Muscle layer of duodenum (tissue), 2 donors: ENCODE measurements around the gene CYSRT1.
A peak's percentile ranks its signal among the peaks of the same experiment; 100 is the strongest.

Source experiments
- H3K27ac ChIP-seq: one replicate; pipeline ENCODE4 v1.7.0; 2013; ENCODE audit warnings: mild to moderate bottlenecking, low read length
- H3K27me3 ChIP-seq: one replicate; pipeline ENCODE4 v1.7.0; 2013; ENCODE audit warnings: low read depth, mild to moderate bottlenecking, control low read depth, low read length
- H3K36me3 ChIP-seq, 2 donors: one replicate each; pipeline ENCODE4 v1.7.0; 2013; ENCODE audit warnings: low read length in 2 of 2, control low read depth in 1 of 2, mild to moderate bottlenecking in 1 of 2; ENCODE audit not compliant: insufficient read depth in 2 of 2, control insufficient read depth in 1 of 2
- H3K4me1 ChIP-seq, 2 donors: one replicate each; pipeline ENCODE4 v1.7.0; 2013; ENCODE audit warnings: low read length in 2 of 2, mild to moderate bottlenecking in 2 of 2, control low read depth in 1 of 2, moderate library complexity in 1 of 2; ENCODE audit not compliant: insufficient read depth in 2 of 2, control insufficient read depth in 1 of 2
- H3K4me3 ChIP-seq, 2 donors: one replicate each; pipeline ENCODE4 v1.7.0; 2013; ENCODE audit warnings: low read length in 2 of 2, low read depth in 1 of 2, mild to moderate bottlenecking in 1 of 2
- H3K9me3 ChIP-seq, 2 donors: one replicate each; pipeline ENCODE4 v1.7.0; 2013; ENCODE audit warnings: low read length in 2 of 2, control low read depth in 1 of 2, mild to moderate bottlenecking in 1 of 2; ENCODE audit not compliant: control insufficient read depth in 1 of 2
- donor health status: healthy.

Gene CYSRT1

DNA sequence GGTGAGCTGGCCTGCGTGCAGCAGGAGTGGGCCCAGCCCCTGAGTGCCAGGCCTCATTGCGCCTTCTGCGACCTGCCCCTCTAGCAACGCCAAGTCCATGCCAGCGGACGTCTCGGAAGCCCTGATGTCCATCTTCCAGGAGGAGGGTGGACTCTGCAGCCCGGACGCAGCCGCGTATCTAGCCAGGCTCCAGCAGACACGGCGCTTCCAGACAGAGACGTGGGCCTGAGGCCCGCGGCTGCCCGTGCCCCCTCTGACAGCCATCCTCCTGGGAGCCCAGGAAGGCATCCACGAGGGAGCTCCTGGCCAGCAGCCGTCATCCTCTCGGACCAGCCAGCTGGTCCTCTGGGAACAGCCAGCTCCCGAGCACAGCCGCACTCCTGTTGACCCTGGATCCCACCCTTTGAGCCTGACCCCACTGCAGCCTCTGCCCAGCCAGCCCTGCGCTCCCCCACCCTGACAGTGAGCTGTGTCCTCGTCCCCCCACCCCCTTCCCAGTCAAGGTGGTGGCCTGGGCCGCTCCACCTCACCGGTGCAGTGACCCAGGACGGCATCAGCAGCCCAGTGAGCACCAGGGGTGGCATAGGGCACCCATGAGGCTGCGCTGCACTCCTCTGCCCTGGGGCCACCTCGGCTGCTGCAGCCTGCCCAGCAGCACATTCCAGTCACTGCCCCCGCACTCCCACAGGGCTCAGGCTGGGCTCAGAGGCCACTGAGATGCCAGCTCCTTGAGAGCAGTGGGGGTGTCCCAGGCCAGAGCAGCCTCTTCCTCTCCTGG is 8.6 kb upstream of the CYSRT1 start:
- peaks cover 0 to under 1% of the 10 kb centered on the region in 2 donors for H3K4me1 ChIP-seq
- H3K4me3 ChIP-seq = no peak overlapping the region
- peaks cover 0 to 8% of the 10 kb centered on the region in 2 donors for H3K36me3 ChIP-seq
- H3K9me3 ChIP-seq = no peaks in the 10 kb centered on the region
- H3K27ac ChIP-seq = no peak overlapping the region
- no peaks in the 10 kb centered on the region for H3K27me3 ChIP-seq

DNA sequence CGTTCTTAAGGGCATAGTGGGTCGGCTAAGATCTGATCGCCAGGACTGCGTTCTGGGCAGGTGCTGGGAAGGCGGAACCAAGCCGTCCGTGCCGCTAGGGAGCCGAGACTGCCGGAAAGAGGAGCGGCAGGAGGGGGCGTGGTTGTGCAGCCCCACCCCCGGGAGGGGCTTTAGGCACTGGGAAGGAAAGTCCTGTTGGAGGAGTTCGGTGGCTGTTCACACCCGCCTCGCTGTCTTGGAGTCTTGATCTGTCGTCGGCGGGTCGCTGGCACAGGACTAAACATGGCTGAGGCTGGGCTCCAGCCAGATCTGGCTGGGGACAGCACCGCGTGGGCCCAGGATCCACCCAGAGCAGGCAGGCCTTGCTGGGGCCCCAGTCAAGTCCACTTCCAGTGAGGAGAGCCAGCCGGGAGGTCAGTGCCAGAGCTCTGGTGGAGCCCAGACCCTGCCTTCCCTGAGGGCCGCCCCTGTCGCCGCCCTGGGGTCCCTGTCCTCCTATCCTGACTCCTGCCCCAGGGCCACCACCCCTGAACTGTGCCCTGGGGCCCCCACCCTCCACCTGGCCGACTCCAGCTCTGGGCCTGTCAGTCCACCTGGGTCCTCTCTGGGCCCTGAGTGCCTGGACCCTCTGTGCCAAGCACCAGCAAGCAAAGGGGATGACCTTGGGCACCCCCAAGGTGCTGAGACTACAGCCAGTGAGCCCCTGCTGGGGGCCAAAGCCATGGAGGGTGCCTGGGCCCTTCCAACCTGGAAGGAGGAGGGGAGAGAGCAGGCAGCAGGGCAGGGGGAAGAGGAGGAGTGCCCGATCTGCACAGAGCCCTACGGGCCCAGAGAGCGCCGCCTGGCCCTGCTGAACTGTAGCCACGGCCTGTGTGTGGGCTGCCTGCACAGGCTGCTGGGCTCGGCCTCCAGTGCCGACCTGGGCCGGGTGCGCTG is 7.4 kb upstream of the CYSRT1 start:
- Histone ChIP-seq H3K36me3 (peaks cover 0 to 8% of the 10 kb centered on the region in 2 donors), H3K9me3 (no peaks in the 10 kb centered on the region), H3K4me1 (peaks cover 0 to 7% of the 10 kb centered on the region in 2 donors), H3K27me3 (no peaks in the 10 kb centered on the region), H3K27ac (no peak overlapping the region), H3K4me3 (peak overlapping the region; percentile 11)

DNA sequence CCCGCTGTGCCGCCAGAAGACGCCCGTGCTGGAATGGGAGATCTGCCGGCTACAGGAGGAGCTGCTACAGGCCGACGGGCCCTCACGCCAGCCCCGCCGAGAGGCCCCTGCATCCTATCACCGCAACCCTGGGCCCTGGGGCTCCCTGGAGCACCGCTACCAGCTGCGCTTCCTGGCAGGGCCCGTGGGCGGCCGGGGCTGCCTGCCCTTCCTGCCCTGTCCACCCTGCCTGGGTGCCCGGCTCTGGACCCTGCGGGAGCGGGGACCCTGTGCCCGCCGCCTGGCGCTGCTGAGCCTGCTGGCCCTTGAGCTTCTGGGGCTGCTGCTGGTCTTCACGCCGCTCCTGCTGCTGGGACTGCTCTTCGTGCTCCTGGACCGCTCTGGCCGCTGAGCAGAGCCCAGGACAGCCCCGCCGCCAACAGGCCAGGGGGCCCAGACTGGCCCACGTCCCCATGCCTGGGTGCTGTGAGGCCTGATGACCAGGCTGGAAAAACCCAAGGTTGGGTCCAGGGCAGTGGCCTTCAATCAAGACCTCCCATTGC is 6.7 kb upstream of the CYSRT1 start:
- Histone ChIP-seq H3K27ac (no peak overlapping the region), H3K4me1 (peaks cover 0 to 12% of the 10 kb centered on the region in 2 donors), H3K36me3 (peaks cover 0 to 8% of the 10 kb centered on the region in 2 donors), H3K4me3 (no peak overlapping the region), H3K9me3 (no peaks in the 10 kb centered on the region), H3K27me3 (no peaks in the 10 kb centered on the region)

DNA sequence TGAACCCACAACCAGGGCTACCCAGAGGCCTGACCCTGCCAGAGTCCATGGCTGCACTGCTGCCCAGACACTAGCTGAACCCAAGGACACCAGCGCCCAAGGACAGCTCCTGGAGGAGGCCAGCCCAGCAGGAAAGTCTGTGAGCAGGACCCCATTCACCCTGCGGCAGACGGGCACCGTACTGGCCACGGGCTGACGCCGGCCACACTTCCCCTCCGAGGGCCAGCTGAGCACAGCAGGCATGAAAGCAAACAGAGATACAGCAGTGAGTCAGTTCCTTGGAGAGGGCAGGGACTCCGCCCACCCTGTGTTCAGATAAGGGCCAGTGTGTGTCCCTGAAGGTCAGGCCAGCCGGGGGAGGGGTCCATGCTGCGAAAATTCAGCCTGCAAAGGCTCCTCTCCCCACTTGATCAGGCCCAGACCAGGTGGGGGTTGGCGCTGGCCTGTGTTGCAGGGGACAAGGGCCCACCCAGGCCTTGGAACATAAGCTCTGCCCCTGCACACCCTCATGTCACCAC is 6.2 kb upstream of the CYSRT1 start:
- Histone ChIP-seq H3K36me3 (peaks cover 0 to 8% of the 10 kb centered on the region in 2 donors), H3K27ac (no peak overlapping the region), H3K4me1 (peaks cover 0 to 14% of the 10 kb centered on the region in 2 donors), H3K27me3 (no peaks in the 10 kb centered on the region), H3K9me3 (no peaks in the 10 kb centered on the region), H3K4me3 (no peak overlapping the region)

DNA sequence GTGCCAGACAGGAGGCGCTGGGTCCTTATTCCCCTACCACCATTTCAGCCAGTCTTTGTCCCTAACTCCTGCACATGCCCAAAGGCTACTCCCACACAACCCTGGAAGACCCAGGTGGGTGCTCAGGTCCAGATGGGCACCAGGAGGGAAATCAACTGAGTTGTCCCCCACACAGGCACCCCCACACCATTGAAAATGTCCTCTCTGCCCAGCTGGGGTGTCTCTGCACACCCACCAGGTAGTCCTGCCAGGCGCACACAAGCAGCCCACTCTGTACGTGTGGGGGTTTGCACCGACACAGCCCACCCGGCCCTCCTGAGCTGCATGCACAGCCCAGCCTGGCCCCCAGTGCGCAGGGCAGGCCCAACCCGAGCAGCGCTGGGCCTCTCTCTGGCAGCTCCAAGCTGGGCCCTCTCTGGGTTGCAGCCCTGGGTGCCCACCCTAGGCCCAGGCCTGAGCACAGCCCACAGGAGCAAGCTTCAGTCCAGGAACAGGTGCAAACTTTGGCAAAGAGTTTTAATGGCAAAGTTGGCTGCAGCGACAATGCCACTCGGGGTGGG is 5.1 kb upstream of the CYSRT1 start:
- peaks cover 0 to 5% of the 10 kb centered on the region in 2 donors for H3K36me3 ChIP-seq
- no peaks in the 10 kb centered on the region for H3K9me3 ChIP-seq
- H3K4me3 ChIP-seq = no peak overlapping the region
- H3K27ac ChIP-seq = no peak overlapping the region
- no peaks in the 10 kb centered on the region for H3K27me3 ChIP-seq
- H3K4me1 ChIP-seq = peaks cover 0 to 19% of the 10 kb centered on the region in 2 donors

DNA sequence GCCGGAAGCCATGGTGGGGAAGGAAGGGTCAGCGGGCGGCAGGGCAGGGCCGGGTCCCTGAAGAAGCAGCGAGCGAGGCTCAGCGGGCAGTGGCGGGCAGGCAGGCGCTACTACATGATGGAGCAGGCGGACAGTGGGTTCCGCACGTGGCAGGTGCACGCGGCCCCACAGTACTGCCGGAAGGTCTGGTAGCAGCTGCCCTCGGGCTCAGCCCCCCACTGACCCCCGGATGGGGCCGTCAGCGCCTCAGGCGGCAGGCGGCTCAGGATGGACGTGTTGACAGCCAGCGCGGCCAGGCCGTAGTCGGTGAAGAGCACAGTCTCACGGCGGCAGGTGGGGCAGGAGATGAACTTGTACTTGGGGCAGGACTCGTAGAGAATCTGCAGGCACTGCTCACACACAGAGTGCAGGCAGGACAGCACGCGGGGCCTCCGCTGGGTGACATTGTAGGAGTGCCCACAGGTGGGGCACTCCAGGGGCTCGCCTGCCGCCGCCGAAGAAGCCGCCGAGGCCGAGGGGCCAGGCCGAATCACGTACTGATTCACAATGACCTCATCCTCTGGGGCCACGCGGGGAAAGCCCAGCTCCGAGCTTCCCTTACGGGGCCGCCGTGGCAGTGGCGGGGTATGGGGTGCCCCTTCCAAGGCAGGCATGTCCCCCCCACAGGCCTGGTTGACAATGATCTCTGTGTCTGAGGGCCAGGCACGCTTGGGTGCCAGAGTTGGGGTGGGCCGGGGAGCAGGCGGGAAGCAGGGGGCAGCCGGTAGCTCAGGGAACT is 4.5 kb upstream of the CYSRT1 start:
- Histone ChIP-seq H3K4me1 (peaks cover 0 to 19% of the 10 kb centered on the region in 2 donors), H3K4me3 (no peak overlapping the region), H3K27ac (no peak overlapping the region), H3K27me3 (no peaks in the 10 kb centered on the region), H3K36me3 (no peaks in the 10 kb centered on the region), H3K9me3 (no peaks in the 10 kb centered on the region)

DNA sequence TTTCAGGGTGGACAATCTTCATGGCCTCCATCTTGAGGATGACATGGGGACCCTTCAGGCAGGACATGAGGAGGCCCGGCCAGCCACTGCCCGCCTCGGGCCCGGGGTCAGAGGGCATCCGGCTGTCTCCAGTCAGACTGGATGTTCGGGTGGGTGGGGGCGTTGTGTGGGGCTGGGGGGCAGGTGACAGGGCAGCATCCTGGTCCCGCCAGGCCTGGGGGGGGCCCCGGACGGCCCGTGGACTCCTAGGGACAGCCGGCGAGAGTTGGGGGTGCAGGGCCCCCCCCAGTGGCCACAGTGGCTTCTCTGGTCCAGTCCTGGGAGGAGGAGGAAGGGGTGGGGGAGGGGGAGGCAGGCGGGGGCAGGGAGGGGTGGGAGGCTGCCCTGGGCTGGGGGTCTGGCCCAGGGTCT is 3.9 kb upstream of the CYSRT1 start:
- Histone ChIP-seq H3K4me1 (peaks cover 0 to 19% of the 10 kb centered on the region in 2 donors), H3K36me3 (no peaks in the 10 kb centered on the region), H3K4me3 (no peak overlapping the region), H3K27ac (no peak overlapping the region), H3K27me3 (no peaks in the 10 kb centered on the region), H3K9me3 (no peaks in the 10 kb centered on the region)

DNA sequence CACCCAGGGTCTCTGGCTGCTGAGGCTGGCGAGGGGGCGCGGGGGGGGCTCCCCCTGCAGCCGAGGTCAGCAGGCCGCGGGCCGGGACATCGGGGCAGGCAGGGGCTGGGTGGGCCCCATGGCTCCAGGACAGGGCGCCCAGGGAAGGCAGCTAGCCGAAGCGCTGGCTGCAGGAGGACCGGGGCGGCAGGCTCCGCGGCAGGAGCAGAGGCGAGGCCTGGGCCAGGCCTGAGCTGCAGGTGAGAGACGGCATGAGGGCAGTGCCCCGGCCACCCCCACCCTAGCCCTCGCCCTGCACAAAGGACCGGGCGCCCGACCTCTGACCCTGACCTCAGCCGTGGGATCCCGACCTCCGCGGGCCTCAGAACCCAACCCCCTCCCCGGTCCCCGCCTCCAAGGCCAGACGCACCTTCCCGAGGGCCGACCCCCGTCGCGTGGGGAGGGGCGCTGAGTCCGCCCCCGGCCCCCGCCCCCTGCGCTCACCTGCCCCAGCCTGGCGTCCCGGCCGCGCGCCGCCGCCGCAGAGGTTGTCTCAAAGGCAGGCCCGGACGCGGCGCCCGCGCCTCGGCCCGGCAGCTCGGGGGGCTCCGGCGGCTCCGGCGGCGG is 3.4 kb upstream of the CYSRT1 start:
- Histone ChIP-seq H3K4me1 (peaks cover 0 to 19% of the 10 kb centered on the region in 2 donors), H3K36me3 (no peaks in the 10 kb centered on the region), H3K27ac (no peak overlapping the region), H3K27me3 (no peaks in the 10 kb centered on the region), H3K9me3 (no peaks in the 10 kb centered on the region), H3K4me3 (peak overlapping the region in 1 of 2 donors; percentile 44)

DNA sequence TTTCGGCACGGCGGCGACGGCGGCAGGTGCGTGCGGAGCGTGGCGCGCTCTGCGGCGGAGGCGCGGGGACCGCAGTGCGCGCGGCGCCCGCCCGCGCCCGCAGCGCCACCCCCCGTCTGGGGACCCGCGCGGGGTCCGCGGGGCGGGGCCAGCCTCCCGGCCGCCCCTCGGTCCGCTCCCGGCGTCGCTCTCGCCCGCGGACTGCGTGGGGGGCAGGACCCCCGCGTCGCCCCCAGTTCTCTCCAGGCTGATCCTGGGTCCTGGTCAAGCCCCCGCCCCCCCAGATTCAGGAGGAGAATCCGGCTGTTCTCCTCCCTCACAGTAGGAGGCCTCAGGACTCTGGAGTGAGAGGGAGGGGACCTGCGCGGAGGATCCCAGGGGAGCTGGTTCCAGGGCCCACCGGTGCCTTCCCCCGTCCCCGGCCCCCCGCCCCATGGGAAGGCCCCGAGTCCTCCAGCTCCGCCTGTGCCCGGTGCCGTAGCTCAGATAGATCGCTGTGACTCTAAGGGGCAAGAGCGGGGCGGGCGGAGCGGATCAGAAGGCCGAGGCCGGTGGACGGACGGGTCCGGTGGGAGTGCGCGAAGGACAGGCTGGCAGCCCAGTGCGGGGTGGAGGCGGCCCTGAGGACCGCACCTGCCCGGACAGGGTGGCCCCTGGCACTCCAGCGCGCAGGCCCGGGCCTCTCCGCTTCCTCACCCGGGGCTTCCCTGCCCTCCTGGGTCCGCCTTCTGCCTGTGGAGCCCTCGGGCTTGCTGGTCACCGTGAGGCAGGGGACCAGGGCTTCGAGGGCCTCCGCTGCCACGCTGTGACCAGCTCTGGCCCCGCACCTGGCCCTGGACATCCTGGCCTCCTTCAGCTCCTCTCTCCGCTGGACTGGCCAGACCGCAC is 2.5 kb upstream of the CYSRT1 start, which contains the start of gene RNF208:
Gene RNF208 (minus strand): TSS at position 51 of the 888 bp plus-strand sequence. CDS start 1,028 bp downstream, outside the sequence.
- no peaks in the 10 kb centered on the region for H3K9me3 ChIP-seq
- peak within 1 kb of the TSS; percentile 67 to 86 for H3K4me3 ChIP-seq
- H3K36me3 ChIP-seq = no peaks in the 10 kb centered on the region
- peak within 1 kb of the TSS; percentile 45 for H3K27ac ChIP-seq
- H3K27me3 ChIP-seq = no peaks in the 10 kb centered on the region
- H3K4me1 ChIP-seq = peaks cover 0 to 19% of the 10 kb centered on the region in 2 donors
